Breast epithelium (tissue), 3 donors: ENCODE measurements around the gene CNTNAP2.

Experiments
- POLR2A ChIP-seq: fragments of 450-650 bp; IDR thresholded peaks from one replicate; pipeline ENCODE4 v1.6.1; 2016; ENCODE audit warnings: antibody characterized with exemption, mild to moderate bottlenecking, moderate library complexity
- POLR2AphosphoS5 ChIP-seq, 3 donors: sonication (generic); formaldehyde crosslinking; IDR thresholded peaks; one replicate each; pipeline ENCODE4 v1.6.1; 2017; ENCODE audit warnings: antibody characterized with exemption in 3 of 3

- TF ChIP-seq POLR2A (no peak), POLR2AphosphoS5 (IDR thresholded peaks at IDR 0.05) (no peak)
Observed at GRCh38 chr7:147516391-147516790, 1399.8 kb downstream of the CNTNAP2 start.
